WI38 (cell line): ENCODE data around the gene AHCYL2.
"Not testable (repeated sequence)": the region's sequence is repeated elsewhere in the genome, so short reads cannot be mapped to it uniquely, and the experiment has no call there.

Experiments
- H3K4me3 ChIP-seq: 2 replicates; pipeline ENCODE4 v1.5.1; 2011; ENCODE audit warnings: low read depth, mild to moderate bottlenecking, control low read depth, low read length
- CTCF ChIP-seq: IDR thresholded peaks from 2 replicates; pipeline ENCODE4 v1.5.1; 2012; ENCODE audit warnings: low read depth, mild to moderate bottlenecking, control low read depth, low read length

AHCYL2 gene

DNA sequence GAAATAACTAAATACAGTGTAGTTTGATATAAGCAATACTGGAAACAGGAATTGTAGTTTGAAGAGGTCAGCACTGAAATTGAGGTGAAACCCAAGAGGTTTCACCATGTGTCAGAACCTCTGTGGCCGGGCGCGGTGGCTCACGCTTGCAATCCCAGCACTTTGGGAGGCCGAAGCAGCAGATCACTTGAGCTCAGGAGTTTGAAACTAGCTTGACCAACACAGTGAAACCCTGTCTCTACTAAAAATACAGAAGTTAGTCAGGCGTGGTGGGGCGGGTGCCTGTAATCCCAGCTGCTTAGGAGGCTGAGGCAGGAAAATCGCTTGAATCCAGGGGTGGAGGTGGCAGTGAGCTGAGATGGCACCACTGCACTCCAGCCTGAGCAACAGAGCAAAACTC is 13.7 kb downstream of the AHCYL2 start:
- no peak overlapping the region for H3K4me3 ChIP-seq
- no peak for TF ChIP-seq CTCF

DNA sequence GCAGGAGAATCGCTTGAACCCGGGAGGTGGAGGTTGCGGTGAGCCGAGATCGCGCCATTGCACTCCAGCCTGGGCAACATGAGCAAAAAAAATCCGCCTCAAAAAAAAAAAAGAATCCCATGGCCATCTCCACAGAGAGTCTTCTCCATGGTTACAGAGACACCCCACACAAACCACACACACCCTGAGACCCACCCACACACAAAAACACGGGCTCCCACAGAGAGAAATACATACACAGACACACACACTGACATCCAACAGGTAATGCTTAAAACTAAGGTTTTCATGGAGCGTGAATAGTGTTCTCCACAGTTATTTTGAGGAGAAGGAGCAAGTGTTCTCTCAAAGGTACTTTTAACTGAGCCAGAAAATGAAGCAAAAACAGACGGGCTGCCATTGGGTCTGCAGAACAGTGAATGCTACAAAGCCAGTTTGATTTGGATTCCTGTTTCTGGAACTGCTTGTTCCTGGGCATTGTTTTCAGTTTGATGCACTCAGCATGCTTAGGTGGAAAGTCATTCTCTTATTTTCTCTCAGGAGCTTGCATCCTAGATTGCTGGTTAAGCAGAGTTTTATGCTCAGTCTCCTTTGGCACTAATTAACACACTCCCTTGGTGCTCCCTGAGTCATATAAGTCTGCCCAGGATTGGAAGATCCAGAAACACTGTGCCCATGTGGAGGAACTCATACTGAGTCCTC is 15.4 kb downstream of the AHCYL2 start:
- no peak for TF ChIP-seq CTCF
- H3K4me3 ChIP-seq, result no peak overlapping the region

DNA sequence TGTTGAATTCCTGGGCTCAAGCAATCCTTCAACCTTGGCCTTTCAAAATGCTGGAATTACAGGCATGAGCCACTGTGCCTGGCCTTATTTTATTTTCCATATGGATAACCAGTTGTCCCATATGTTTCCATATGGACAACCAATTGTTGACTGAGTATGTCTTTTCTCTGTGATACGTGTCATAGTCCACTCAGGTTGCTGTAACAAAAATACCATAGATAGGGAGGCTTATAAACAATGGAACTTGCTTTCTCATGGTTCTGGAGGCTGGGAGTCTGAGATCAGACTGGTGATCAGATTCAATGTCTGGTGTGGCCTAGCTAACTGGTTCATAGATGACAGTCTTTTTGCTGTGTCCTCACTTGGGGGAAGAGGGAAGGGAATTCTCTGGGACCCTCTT is 19.4 kb downstream of the AHCYL2 start:
- no peak for TF ChIP-seq CTCF

GRCh38 chr7:129245533-129245932 is 20.7 kb downstream of the AHCYL2 start:
- H3K4me3 ChIP-seq, result no peak overlapping the region
- no peak for TF ChIP-seq CTCF

More for the DNA sequence above, 19.4 kb downstream of the AHCYL2 start:
- no peak overlapping the region for H3K4me3 ChIP-seq

- no peak for TF ChIP-seq CTCF
- no peak overlapping the region for H3K4me3 ChIP-seq
Observed at GRCh38 chr7:129247087-129247486, 22.3 kb downstream of the AHCYL2 start.

- no peak for TF ChIP-seq CTCF
- no peak overlapping the region for H3K4me3 ChIP-seq
Observed at GRCh38 chr7:129252128-129252527, 27.3 kb downstream of the AHCYL2 start.

GRCh38 chr7:129252603-129253002 is 27.8 kb downstream of the AHCYL2 start:
- not testable (repeated sequence) for H3K4me3 ChIP-seq

DNA sequence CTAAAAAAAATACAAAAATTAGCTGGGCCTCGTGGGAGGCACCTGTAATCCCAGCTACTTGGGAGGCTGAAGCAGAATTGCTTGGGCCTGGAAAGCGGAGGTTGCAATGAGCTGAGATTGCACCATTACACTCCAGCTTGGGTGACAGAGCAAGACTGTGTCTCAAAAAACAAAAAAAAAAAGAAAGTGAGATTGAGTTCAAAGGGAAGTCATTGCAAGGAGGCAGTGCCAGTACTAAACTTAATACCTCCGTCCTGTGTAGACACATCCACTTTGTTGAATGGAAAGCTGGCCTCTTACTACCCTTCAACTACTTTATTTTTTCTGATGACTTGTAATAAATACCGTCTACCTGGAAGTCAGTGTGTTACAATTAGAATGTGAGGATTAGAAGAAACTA is 31.0 kb downstream of the AHCYL2 start:
- no peak for TF ChIP-seq CTCF
- no peak overlapping the region for H3K4me3 ChIP-seq
